GM12865 (cell line): ENCODE measurements around the gene RHPN2.
"Not testable (repeated sequence)": the region's sequence is repeated elsewhere in the genome, so short reads cannot be mapped to it uniquely, and the experiment has no call there.

Source experiments
- DNase-seq: peaks from one replicate; pipeline ENCODE4 v3.0.0; 2010; ENCODE audit warnings: low read depth
- H3K4me3 ChIP-seq: 2 replicates; pipeline ENCODE4 v1.5.1; 2011; ENCODE audit warnings: mild to moderate bottlenecking, low read depth, low read length, control low read depth
- CTCF ChIP-seq: IDR thresholded peaks from 2 replicates; pipeline ENCODE4 v1.5.1; 2011; ENCODE audit warnings: low read length, control low read depth, low read depth, inconsistent platforms; ENCODE audit not compliant: insufficient read depth; ENCODE audit errors: missing control alignments

RHPN2 gene

GRCh38 chr19:33029746-33030303, 34.9 kb downstream of the RHPN2 start:
- TF ChIP-seq CTCF = no peak
- no peak for DNase-seq
- H3K4me3 ChIP-seq = no peak overlapping the region

GRCh38 chr19:33026602-33027001, 38.1 kb downstream of the RHPN2 start:
- DNase-seq, H3K4me3 ChIP-seq: not testable (repeated sequence)

- DNase-seq, H3K4me3 ChIP-seq: not testable (repeated sequence)
Measured at GRCh38 chr19:33025468-33026238, 39.0 kb downstream of the RHPN2 start.

- no peak overlapping the region for H3K4me3 ChIP-seq
- DNase-seq = no peak
- TF ChIP-seq CTCF = no peak
Measured at GRCh38 chr19:33024398-33024797, 40.3 kb downstream of the RHPN2 start.

GRCh38 chr19:33022472-33023116, 42.1 kb downstream of the RHPN2 start:
- DNase-seq = no peak
- no peak overlapping the region for H3K4me3 ChIP-seq
- TF ChIP-seq CTCF = no peak

- H3K4me3 ChIP-seq, DNase-seq: not testable (repeated sequence)
Measured at GRCh38 chr19:33010891-33011290, 53.8 kb downstream of the RHPN2 start.

GRCh38 chr19:33008738-33009137, 56.0 kb downstream of the RHPN2 start:
- no peak for TF ChIP-seq CTCF
- H3K4me3 ChIP-seq = no peak overlapping the region
- DNase-seq = no peak

- H3K4me3 ChIP-seq = no peak overlapping the region
- TF ChIP-seq CTCF = no peak
- DNase-seq = no peak
Measured at GRCh38 chr19:33005440-33005839, 59.2 kb downstream of the RHPN2 start.

GRCh38 chr19:33003424-33004024, 61.2 kb downstream of the RHPN2 start:
- H3K4me3 ChIP-seq, DNase-seq: not testable (repeated sequence)

- H3K4me3 ChIP-seq, DNase-seq: not testable (repeated sequence)
Measured at GRCh38 chr19:33002126-33002865, 62.4 kb downstream of the RHPN2 start.
